Activated CD8-positive, alpha-beta T cell treated with anti-CD3 and anti-CD28 coated beads for 36 hours (primary cell): ENCODE results near the gene PEX3. TPM values are rescaled to one million over a fixed set of nuclear protein-coding genes. Genes with fewer than 3 reads are reported as not detected.

Source experiments
- ATAC-seq: fragments of 200-7000 bp; cut with Tn5 transposase; one replicate; pipeline ENCODE4 v1.10.0; 2021; ENCODE audit warnings: mild to moderate bottlenecking, moderate library complexity
- CTCF ChIA-PET: fragments of 350-600 bp; sonication (Branson Sonifier 250); formaldehyde crosslinking; loops from one replicate; lab custom pipeline; 2021; ENCODE audit warnings: antibody characterized with exemption; lab: Charles Lee
- POLR2A ChIA-PET: fragments of 350-600 bp; sonication (Branson Sonifier 250); formaldehyde crosslinking; loops from one replicate; lab custom pipeline; 2021; ENCODE audit warnings: antibody characterized with exemption; lab: Charles Lee
- DNase-seq: peaks from one replicate; pipeline ENCODE4 v3.0.0-alpha.2; 2020
- H3K27ac Mint-ChIP-seq: one replicate; pipeline ENCODE4 v1.8.0; 2021; ENCODE audit warnings: mild to moderate bottlenecking, mixed read lengths
- H3K27me3 Mint-ChIP-seq: one replicate; pipeline ENCODE4 v1.8.0; 2021; ENCODE audit warnings: mixed read lengths
- H3K36me3 Mint-ChIP-seq: one replicate; pipeline ENCODE4 v1.8.0; 2021; ENCODE audit warnings: low read depth, mixed read lengths
- H3K4me1 Mint-ChIP-seq: one replicate; pipeline ENCODE4 v1.8.0; 2021; ENCODE audit warnings: low read depth, mixed read lengths
- H3K4me3 Mint-ChIP-seq: one replicate; pipeline ENCODE4 v1.8.0; 2021; ENCODE audit warnings: mild to moderate bottlenecking, moderate library complexity, mixed read lengths
- H3K9me3 Mint-ChIP-seq: one replicate; pipeline ENCODE4 v1.8.0; 2021; ENCODE audit warnings: mixed read lengths
- CTCF ChIP-seq: fragments of 200-600 bp; IDR thresholded peaks from one replicate; pipeline ENCODE4 v1.8.0; 2022; ENCODE audit warnings: antibody characterized with exemption, mild to moderate bottlenecking
- intact Hi-C: fragments of 100-400 bp; cut with micrococcal nuclease; formaldehyde crosslinking; loops from one replicate; pipeline ENCODE4 v1.10.0; 2022
- total RNA-seq, 2 experiments: library from RNA; stranded (reverse); gene quantifications; one replicate each; pipeline ENCODE4 v1.2.3, GENCODE V29; 2021

The PEX3 gene
- total RNA-seq, result 10 to 100 TPM; 24.9 to 33.6 TPM

- intact Hi-C loops, result no loop called here
- no peak for TF ChIP-seq CTCF
- H3K9me3 Mint-ChIP-seq, result no peaks in the 10 kb centered on the region
- peak within 1 kb of the TSS; percentile 99 for H3K27ac Mint-ChIP-seq
- ChIA-PET CTCF (no interaction called here), POLR2A (interaction anchor here (0.5 to 2.1 kb wide), 8 partner anchors 9 to 547 kb away, joined by 3 to 10 read pairs (median 4); partner anchors contain the start of genes FUCA2 and LTV1)
- H3K4me3 Mint-ChIP-seq, result peak within 1 kb of the TSS; percentile 88
- H3K4me1 Mint-ChIP-seq, result peaks cover 43% of the 10 kb centered on the region
- ATAC-seq, result peak; percentile 93
- H3K36me3 Mint-ChIP-seq, result peaks cover 28% of the 10 kb centered on the region
- no peaks in the 10 kb centered on the region for H3K27me3 Mint-ChIP-seq
- DNase-seq, result peak; percentile 97
Observed at GRCh38 chr6:143450453-143451371, at the start of gene PEX3, which contains the start of gene ADAT2. TSS of gene PEX3 (plus strand) at chr6:143450805. CDS start at chr6:143451043, 238 bp downstream. TSS of gene ADAT2 (minus strand) at chr6:143450695. CDS start at chr6:143450658, 37 bp downstream.

GRCh38 chr6:143401068-143401446, 49.5 kb upstream of the PEX3 start:
- no peaks in the 10 kb centered on the region for H3K27me3 Mint-ChIP-seq
- no peak for TF ChIP-seq CTCF
- intact Hi-C loops, result no loop called here
- H3K4me1 Mint-ChIP-seq, result peaks cover 23% of the 10 kb centered on the region
- ChIA-PET CTCF (interaction anchor here (1.2 to 1.6 kb wide), 3 partner anchors 25 to 45 kb away, joined by 3 to 4 read pairs (median 3); no protein-coding TSS in a partner anchor), POLR2A (interaction anchor here (0.6 to 0.8 kb wide), 3 partner anchors 13 to 660 kb away, joined by 3 read pairs; no protein-coding TSS in a partner anchor)
- no peak overlapping the region for H3K4me3 Mint-ChIP-seq
- DNase-seq (no peak), ATAC-seq (no peak)
- no peaks in the 10 kb centered on the region for H3K36me3 Mint-ChIP-seq
- H3K9me3 Mint-ChIP-seq, result no peaks in the 10 kb centered on the region
- H3K27ac Mint-ChIP-seq, result no peak overlapping the region

- Mint-ChIP-seq H3K9me3 (no peaks in the 10 kb centered on the region), H3K4me3 (no peak overlapping the region), H3K36me3 (no peaks in the 10 kb centered on the region), H3K4me1 (peaks cover 23% of the 10 kb centered on the region), H3K27me3 (peaks cover 1% of the 10 kb centered on the region), H3K27ac (no peak overlapping the region)
- ATAC-seq (no peak), DNase-seq (no peak)
- intact Hi-C loops, result no loop called here
- ChIA-PET POLR2A (interaction anchor here (0.6 kb wide), 1 partner anchor 419 kb away, joined by 3 read pairs; no protein-coding TSS in a partner anchor), CTCF (interaction anchor here (1.2 to 1.6 kb wide), 2 partner anchors 26 to 45 kb away, joined by 3 to 4 read pairs; no protein-coding TSS in a partner anchor)
- no peak for TF ChIP-seq CTCF
Observed at GRCh38 chr6:143401636-143402370, 48.8 kb upstream of the PEX3 start.

GRCh38 chr6:143402721-143403336, 47.8 kb upstream of the PEX3 start:
- H3K27ac Mint-ChIP-seq, result no peak overlapping the region
- CTCF ChIA-PET, result interaction anchor here (1.5 kb wide), 1 partner anchor 25 kb away, joined by 6 read pairs; no protein-coding TSS in a partner anchor
- no peaks in the 10 kb centered on the region for H3K36me3 Mint-ChIP-seq
- no peak for DNase-seq
- no peak overlapping the region for H3K4me3 Mint-ChIP-seq
- no peak for ATAC-seq
- TF ChIP-seq CTCF, result no peak
- H3K4me1 Mint-ChIP-seq, result peaks cover 17% of the 10 kb centered on the region
- peaks cover 1% of the 10 kb centered on the region for H3K27me3 Mint-ChIP-seq
- POLR2A ChIA-PET, result no interaction called here
- intact Hi-C loops, result no loop called here
- H3K9me3 Mint-ChIP-seq, result no peaks in the 10 kb centered on the region
